NCI-H226 (cell line): ENCODE results near the gene AP2A2.
"Not testable (repeated sequence)": the region's sequence is repeated elsewhere in the genome, so short reads cannot be mapped to it uniquely, and the experiment has no call there.

ENCODE experiments used
- DNase-seq: peaks from one replicate; pipeline ENCODE4 v3.0.0-alpha.2; 2015

The AP2A2 gene

DNA sequence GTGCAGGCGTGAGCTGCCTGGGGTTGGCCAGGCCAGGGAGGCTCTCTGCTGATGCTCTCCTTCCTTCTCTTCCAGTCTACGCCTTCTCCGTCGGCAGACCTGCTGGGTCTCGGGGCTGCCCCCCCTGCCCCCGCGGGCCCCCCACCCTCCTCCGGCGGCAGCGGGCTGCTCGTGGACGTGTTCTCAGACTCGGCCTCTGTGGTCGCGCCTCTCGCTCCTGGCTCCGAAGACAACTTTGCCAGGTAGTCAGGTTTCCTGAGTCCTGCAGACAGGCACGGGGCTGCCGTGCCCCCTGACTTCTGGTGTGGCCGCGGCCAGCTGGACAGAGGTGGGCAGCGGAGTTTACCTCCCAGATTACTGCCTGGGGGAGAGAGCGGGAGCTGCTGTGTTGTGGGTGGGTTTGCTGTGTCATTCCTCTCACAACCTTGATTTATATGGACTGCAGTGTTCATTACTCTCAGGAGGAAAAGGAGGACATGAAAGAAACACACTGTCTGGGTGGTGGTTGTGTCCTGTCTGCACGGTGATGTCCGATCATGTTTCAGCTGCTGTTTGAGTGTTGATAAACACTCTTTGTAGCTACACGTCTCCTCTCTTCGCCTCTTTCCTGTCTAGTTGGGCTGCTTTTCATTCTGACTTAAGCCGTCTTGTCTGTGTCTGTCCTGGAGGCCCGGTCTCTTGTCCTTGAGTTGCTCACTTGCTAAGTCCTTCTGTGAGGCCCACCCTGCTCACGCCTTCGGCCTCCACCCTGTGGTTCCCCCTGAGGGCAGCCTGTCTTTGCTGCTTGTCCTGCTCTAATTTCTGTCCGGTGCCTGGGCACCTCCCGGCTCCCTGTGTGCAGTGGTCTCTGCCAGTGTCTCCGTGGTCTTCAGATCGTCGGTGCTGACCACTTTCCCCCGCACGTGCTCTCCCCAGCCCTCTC, 74.9 kb downstream of the AP2A2 start:
- DNase-seq, result no peak

DNA sequence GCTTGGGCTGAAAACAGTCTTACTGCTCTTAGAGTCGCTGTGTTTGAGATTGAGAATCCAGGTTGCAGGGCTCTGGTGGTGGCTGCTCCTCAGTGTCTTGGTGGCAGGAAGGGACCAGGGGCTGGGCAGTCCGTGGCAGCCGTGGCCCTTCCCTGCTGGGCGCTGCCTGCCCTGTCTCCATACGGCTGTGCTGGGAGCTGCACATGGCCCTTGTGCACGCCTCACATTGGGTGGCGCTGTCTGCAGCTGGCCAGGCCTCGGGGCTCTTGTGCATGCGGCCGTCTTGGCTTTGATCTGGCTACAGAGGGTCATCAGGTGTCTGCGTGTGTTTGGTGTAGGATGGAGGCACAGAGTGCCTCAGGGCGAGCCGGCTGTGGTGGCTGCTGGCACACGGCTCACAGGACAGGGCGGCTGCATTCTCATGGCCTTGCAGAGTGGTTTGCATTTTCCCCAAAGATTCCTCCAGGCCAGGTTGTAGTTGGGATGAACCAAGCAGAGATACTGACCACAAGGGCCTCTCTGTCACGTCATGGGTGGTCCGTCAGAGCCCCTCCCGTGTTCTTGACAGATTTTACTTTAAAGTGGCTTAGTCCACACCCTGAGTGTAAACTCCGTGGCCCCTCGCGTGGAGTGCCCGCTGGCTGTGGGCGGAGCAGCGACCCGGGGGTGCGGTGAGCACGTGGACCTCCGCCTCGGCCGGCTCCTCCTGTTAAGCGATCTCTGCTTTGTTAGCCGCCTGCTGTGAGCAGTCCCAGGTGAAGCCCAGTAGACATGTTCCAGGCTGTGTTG, 76.1 kb downstream of the AP2A2 start:
- no peak for DNase-seq

DNA sequence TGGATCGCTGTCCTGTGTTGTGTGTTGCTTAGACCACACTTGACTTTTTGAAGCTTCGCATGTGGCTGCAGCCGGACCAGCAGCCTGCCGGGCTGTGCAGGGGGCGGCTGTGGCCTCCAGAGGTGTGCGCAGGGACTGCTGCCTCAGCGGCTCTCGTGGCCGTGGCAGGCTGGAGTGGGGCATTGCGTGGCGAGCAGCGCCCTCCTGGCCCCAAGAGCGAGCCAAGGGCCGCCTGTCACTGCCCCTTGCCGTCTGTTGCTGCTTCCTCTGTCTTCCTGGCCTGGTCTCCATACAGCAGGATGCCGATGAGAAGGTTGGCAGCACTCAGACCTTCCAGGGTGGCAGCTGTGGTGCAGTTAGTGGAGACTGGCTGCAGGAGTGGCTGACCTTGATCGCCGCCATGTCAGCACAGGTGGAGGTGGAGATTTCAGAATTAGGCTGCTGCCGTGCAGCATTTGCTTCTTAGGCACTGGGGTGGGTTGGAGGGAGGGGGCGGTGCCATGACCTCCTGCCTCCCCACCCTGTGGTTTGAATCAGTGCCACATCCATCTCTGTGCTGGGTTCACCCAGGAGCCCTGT, 76.8 kb downstream of the AP2A2 start:
- DNase-seq, result no peak

DNA sequence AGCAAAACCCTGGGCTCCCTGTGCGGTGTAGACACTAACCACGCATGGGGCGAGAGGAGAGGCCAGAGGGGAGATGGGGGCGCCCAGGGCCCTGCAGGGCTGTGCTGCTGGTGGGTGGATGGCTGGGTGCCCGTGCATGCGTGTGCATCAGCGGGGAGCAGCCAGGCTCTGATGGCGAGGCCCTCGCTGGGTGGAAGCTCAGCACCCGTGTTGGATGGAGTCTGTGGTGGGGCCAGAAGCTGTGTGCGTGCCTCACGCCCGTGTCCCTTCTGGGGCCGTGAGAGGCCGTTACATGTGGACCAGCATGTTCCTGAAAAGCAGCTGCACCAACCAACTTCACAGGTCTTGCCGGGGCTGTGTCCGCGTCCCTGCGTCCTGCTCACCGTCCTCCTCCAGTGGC, 77.5 kb downstream of the AP2A2 start:
- no peak for DNase-seq

DNA sequence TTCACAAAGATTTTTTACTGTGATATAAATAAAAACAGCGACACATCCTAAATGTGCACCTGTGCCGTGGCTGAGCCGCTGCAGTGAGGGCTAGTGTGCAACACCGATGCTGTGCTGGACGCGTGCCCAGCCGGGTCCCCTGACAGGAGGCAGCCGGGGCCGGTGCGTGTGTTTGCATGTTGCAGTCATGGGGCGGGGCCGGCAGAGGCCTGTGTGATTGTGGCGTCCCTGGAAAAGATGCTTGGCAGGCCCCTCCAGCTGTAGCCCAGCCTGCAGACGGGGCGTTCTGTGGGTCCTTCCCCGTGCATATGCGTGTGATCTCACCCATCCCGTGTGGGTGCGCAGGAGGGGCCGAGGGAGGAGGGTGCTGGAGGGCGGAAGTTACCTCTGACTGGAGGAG, 80.3 kb downstream of the AP2A2 start:
- no peak for DNase-seq

DNA sequence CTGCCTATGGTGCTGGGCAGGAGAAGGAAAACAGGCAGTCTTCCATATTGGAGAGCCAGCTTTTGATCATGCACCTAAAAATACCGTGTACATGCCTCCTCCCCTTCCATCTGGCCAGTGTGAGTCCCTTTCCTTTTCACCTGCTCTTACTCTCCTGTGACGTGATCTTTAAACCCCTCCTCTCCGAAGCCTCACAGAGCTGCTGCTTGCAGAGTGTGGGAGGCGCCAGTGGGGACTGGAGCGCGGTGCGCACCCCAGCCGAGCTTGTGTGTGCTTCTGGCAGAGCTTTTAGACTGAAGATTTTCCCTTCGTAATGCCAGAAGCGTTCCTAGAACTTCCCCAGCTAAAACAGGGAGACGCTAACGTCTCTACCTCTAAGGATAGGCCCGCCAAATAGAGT, 81.1 kb downstream of the AP2A2 start:
- DNase-seq, result no peak

DNA sequence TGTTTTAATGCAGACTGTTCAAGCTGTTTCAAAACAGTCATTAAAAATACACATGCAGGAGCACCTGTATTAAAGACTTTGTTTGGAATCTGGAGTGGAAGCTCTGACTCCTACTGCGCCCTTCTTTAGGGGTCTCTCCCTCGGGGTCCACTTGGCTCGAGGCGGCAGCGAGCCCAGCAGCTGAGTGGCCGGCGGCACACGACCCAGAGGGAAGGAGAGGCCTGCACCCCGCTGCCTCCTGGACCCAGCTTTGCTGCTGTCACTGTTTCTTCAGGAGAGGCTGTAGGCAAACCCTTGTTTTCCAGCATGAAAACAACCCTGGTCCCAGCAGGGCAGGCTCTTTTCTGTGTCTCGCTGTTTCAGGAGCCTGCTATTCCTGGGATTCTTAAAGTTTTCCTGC, 81.6 kb downstream of the AP2A2 start:
- no peak for DNase-seq

DNA sequence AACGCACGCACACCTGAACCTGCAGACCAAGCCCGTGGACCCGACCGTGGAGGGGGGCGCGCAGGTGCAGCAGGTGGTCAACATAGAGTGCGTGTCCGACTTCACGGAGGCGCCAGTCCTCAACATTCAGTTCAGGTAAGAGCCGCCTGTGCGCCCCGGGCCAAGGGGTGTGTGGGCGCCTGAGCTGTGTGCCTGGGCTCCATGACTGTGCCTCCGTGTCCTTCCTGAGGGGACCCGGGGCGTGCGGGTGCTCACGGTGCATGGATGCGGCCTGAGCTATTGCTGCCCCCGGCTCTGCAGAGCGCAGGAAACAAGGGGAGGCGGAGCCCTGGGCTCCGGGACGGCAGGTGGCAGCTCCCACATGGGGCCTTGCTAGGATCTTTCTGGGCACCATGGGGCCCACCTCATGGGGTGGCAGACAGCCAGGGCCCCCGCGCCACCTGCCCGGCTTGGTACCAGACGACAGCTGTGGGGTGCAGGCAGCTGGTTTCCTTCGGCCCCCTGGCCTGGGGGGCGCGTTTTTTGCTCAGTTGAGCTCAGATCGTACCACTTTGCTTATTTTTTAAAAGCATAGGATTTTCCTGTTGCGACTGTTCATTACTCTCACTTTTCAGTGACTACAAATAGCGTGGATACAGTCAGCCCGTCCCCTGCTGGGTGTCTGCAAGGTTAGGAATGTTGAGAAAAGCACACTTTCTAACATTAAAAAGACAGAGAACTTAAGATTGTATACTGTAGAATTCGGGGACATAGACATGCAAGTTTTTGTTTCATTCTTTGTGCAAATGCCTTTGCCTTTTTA, 82.5 kb downstream of the AP2A2 start:
- no peak for DNase-seq

DNA sequence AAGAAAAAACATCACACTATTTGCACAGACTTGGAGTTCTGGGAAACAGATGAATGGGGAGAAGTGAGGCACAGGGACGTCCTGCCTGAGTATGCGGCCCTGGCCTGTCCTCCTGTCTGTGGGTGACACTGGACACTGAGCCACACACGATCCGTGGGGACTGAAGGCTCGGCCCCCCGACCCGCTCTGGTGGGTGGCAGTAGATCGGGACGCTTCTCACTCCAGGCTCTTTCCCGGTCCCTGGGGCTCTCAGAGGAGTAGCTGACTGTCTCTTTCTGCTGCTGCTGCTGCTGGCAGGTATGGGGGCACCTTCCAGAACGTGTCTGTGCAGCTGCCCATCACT, 83.1 kb downstream of the AP2A2 start:
- no peak for DNase-seq

DNA sequence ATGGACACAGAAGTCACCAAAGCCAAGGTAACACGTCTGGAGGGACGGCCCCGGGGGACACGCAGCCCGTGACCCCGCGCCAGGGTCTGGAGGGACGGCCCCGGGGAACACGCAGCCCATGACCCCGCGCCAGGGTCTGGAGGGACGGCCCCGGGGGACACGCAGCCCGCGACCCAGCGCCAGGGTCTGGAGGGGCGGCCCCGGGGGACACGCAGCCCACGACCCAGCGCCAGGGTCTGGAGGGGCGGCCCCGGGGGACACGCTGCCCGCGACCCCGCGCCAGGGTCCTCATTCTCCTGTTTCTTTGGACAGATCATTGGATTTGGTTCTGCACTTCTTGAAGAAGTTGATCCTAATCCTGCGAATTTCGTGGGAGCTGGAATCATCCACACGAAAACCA, 83.7 kb downstream of the AP2A2 start:
- no peak for DNase-seq

DNA sequence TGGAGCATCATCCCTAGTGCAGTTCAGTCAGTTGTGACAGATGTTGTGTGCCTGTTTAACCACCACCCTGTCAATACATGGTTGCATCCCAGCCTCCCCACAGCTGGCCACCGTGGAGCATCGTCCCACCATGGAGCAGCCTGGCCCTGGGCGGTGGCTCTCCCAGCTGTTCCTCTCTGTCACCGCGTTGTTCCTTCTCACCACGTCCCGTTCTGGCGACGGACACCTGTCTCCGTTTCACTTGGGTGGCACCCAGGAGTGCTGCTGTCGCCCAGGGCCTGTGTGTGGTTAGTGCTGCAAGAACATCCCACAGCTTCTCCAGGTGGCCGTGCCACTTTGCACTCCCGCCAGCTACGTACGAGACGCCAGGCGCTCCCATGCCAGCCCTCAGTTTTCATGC, 84.3 kb downstream of the AP2A2 start:
- DNase-seq, result no peak

DNA sequence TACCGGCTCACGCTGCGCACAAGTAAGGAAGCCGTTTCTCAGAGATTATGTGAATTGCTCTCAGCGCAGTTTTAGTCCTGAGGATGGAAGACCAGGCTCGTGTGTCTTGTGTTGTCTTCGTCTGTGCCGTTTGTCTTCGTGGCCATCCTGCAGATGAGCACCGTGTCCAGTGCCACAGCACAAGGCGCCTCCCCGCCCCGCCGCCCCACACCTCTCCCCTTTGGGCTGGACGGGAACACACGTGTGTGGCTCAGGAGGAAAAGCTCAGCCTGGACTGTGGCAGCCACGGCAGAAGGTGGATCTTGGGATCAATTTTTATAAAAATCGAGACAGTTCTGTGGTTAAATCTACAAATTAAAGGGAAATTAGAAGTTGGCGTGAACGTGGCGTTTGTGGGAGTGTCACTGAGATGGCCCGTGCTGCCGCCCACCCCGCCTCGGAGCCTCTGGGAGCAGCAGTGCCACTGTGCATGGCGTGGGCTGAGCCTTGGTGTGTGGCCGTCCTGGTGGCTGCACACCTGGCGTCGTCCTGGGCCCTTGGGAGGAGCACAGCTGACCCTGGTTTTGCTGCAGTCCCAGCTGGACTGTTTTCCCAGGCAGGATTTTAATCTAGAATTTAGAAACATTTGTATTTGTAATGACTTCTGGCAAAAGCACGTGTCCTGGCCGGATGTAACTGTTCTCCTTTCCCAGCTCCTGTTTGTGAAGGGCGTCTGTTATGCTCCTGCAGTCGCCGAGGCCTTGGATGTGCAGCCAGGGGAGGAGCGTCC, 85.1 kb downstream of the AP2A2 start:
- DNase-seq, result no peak

DNA sequence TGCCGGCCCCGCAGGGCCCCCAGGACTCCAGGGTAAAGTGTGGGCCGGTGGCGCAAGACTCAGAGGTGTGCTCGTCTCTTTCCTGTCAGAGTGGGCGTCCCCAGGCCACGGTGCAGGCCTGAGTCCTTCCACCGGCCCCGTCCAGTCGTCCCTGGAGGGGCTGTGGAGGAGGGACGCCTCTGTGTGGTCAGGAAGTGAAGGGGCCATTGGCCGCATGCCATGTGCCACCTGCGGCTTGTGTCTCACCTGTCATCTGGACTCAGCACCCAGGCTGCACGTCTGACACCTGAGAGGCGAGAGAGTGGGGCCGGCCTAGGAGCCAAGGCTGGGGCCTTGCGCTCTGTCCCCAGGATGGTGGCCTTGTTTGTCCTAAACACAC, 85.6 kb downstream of the AP2A2 start:
- no peak for DNase-seq

DNA sequence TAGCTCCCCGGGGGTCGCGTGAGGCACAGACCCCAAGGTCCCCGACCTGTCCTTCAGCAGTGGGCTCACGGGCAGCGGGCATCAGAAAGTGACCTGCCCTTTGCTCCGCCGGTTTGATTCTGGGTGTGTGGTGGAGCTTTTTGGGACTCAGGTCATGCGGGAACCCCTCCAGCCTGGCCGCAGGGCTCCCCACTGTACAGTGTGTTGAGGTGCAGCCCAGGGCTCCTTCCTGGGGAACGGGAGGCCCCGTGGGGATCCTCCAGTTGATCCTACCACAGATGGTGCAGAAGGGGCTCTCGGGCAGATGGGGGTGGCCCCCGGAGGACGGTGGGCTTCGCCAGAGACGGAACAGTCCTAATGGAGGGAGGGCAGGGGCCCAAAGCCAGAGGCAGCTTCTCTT, 86.6 kb downstream of the AP2A2 start:
- no peak for DNase-seq

DNA sequence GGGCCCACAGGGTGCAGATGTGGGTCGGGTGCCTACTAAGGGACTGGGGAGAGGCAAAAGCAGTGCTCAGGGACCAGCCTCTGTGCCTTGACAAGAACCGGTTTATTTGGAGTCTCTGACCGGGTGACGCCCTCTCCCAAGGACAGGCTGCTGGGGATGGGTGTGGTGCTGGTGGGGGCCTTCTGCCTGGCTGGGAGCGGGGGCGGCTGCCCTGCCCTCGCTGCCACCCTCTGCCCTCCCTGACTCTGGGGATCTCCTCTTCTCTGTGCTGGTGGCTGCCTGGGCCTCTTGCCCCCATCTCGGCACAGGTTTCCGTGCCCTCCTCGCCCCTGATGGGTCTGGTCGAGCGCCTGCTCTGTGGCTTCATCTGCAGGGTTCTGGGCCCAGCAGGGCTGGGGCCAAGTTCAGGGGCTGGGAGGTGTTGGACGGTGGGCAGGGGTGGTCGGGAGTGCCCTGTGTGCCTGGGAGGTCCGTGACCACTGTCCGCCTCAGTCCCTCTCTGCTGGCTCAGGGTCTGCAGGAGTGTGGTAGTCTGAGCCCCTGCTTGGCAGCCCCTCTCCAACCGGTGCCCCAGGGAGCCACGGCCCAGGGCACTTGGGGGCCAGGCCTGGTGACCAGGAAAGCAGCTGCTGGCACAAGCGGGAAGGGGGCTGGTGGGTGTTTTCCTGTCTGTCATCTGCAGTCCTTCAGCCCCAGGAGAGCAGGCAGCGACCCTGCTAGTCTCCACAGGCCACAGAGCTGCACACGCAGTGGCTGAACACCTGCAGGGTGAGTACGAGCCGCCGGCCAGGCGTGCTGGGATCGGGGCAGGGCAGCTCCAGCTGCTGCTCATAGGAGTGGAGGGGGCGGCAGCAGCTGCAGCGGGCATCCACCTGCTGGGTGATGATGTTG, 87.3 kb downstream of the AP2A2 start:
- no peak for DNase-seq

DNA sequence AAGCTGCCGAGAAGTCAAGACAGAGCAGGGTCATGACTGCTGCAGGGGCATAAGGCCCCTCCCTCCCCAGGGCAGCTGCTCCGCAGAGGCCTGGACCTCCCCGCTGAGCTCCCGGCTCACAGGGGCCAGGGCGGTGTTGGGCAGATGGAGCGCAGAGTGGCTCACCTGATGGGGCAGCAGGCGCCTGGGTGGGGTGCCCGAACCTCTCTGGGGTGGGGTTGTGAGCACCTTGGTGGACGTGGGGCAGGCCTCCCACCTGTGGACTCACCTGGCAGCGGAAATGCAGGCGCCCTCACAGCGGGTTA, 87.9 kb downstream of the AP2A2 start:
- no peak for DNase-seq

DNA sequence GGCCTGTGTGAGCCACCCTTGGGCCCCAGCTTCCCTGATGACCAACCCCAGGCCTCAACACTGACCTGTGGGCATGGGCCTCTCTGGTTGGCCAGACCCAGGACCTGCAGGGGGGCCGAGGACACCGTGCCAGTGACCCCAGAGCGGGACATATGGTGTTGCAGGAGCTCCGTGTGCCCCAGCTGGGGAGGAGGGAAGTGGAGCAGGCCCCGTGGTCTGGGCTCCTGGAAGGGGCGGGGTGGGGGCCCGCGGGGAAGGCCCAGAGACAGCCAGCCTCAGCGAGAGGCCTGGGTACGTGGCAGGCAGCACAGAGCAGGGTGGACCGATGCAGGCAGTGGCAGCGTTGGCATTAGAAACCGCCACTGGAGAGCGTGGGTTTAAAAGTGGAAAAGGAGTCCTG, 88.6 kb downstream of the AP2A2 start:
- DNase-seq, result no peak

DNA sequence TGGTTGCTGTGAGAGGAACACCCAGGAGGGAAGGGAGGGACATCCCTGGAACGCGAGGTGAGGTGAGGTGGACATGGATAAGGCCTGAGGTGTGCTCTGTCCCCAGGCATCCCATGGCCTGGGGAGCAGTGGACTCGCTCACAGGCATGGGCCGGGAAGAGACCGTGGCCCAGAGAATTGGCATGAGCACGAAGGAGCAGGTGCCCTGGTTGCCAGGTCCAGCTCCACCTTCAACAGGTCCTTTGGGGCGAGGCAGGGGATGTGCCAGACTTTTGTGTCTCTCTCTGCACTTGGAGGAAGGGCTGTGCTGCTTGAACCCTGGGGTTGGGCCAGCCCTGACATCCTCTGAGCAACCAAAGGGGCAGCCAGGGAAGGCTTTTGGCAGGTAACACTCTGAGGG, 89.4 kb downstream of the AP2A2 start:
- no peak for DNase-seq

DNA sequence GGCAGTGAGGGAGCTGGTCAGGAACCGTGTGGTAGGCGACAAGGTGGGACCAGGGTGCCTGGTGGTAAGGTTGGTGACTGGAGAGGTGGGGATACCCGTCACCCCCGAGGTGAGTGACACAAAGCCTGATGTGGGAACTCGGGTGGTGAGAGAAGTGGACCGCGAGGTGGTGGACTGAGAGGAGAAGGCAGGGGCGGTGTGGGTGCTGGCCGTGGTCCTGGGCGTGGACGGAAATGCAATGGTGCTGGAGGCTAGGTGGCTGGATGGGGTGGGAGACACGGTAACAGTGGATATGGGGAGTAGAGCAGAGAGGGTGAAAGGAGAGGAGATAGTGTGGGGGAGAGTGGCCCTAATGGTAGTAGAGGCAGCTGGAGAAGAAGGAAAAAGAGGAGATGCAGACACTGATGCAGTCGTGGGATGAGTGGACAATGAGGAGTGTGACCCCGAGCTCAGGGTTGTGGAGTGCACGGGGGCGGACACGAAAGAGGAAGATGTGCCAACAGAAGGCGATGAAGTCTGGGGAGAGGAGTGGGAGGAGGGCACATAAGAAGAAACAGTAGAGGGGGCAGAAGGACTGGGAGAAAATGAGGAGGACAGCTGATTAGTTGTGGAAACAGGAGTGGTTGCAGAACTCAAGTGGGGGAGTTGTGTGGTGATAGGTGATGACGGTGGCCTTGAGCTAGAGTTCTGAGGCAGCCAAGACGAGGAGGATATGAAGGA, 90.3 kb downstream of the AP2A2 start:
- no peak for DNase-seq

DNA sequence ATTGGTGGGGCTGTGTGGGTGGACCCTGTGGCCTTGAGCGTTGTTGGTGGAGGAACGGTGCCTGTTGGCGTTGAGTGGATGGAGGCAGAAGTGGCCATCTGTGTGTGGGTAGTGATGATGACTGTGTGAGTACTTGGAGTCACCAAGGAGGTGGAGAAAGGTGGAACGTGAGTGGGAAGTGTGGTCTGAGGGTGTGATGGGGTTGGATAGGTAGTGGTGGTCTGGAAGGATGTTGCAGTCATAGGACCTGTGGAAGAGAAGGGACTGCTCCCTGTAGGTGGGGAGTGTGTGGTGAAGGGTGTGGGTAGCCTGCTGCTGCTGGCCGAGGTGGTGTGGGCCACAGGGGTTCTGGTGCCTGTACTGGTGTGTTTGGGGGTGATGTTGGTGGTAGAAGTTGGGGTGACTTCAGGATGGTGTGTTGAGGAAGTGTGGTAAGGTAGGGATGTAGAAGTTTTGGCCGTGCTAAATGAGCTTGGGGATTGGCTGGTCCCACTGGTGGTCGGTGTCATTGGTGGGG, 91.0 kb downstream of the AP2A2 start:
- DNase-seq, result not testable (repeated sequence)
